GM19452 (cell line): ENCODE results near the gene EPRS1.

Experiments
- ATAC-seq: cut with Tn5 transposase; IDR thresholded peaks from one replicate; pipeline ENCODE4 v1.9.1; 2021; ENCODE audit not compliant: unreplicated experiment

The EPRS1 gene

DNA sequence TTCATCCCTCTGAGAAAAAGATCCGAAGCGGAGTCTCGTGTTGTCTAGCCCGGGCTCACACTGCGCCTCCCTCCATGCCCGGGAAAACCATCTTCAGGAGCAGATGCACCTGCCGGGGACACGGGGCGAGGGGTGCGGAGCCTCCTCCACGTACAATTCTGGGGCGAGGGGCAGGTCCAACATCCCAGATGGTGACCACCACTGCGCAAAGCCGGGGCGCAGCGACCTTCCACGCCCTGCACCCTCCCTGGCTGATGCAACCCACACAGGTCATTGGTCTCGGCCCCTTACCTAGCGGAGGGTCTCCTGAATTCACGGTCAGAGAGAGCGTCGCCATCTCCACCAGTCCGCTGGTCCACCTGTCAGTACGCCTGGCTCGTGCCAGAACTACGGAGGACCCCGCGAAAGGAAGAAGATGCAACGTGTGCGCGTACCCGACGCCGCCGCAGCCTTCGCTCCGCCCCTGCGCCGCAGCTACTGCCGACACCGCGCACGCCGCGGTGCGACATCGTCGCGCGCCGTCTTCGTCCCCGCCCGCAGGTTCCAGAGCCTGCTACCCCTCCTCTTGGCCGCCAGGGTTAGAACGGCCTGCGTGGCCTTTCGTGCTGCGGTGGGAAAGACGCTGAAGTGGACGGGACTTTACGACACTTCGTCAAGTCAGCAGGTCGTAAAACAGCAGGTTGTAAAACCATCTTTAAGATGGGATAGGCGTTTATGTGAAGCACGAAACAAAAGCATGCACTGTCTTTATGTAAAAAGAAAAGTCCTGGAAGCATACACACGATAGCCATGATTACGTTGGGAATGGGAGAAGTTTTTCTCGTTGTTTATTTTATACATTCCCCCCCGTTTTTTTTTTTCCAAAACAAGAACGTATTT is at the start of gene EPRS1:
Gene EPRS1, minus strand, starts transcription at position 454 of the 879 bp plus-strand sequence. Its CDS starts 117 bp downstream, at position 337.
- ATAC-seq, result peak; percentile 99

DNA sequence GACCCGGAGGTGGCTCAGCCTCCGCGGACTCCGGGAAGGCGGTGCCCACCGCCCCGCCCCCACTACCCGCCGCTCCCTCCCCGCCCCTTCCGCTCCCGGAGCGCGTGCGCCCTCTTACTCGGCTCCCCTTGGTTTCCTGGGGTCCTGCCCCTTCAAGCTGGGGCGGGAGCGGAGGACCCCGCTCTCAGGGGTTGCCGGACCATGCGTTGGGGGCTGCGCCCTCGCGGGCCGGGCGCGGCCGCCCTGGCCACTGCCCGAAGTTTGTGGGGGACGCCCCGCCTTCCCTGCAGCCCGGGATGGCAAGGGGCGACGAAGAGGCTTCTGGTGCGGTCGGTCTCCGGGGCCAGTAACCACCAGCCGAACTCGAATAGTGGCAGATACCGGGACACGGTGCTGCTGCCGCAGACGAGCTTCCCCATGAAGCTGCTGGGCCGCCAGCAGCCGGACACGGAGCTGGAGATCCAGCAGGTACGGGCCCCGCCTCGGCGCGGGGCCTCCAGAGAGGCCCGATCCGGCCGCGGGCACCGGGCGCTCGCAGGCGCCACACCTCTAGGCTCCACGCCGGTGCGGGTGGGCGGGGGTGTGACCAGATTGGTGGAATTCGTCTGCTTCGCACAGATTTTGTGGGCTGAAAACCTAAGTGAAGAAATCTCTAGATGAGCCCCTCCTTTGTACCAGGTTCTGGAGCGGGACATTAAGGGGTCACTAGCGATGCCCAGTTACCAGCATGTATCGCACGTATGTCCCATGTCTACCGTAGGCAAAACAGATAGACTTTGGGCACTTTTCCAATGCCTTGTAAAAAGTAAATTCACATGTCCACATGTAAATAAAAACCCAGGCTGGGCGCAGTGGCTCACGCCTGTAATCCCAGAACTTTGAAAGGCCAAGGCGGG is 48.0 kb upstream of the EPRS1 start, which contains the start of gene IARS2:
Gene IARS2, plus strand, starts transcription at position 117 of the 896 bp plus-strand sequence. Its CDS starts 85 bp downstream, at position 202.
- ATAC-seq, result peak; percentile 61

DNA sequence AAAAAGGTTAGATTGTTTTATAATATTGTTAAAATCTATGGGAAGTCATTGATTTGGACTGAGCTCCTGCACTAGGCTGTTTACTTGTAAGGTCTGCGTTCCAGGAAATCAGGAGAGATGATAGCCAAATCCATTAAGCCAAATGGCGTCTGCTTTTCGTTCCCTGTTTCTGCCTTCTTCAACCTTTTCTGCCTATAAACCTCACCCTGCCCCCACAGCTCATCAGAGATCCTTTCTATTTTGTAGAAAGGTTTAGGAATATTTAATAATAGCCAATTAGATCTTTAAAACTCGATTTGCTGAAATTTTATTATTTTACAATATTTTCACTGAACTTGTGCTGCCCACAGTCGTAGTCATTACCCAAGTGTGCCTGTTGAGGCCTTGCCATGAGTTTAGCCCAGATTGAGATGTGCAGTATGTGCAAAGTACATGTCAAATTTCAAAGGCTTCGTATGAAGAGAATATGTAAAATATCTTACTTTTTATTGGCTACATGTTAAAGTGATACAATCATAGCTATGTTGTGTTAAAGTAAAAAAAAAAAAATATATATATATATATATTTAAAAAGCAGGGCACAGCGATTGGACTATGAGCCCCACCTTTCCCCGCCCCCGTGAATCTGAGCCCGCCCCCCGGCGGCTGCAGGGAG is 47.2 kb upstream of the EPRS1 start:
- ATAC-seq, result no peak

DNA sequence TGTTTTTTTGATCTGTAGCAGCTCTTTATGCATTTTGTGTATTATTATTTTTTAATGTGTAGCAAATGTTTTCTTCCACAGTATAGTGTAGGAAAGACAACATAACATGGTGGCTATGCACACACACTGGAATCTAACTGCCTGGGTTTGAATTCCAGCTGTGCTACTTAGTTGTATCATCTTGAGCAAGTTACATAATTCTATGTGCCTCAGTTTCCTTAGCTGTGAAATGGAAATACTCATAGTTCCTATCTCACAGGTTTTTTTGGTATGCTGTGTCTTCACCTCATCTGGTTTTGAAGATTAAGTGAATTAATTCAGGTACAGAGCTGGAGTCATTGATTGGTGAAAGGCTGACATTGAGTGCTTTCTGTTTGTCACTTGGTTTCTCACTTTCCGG is 46.4 kb upstream of the EPRS1 start:
- no peak for ATAC-seq

DNA sequence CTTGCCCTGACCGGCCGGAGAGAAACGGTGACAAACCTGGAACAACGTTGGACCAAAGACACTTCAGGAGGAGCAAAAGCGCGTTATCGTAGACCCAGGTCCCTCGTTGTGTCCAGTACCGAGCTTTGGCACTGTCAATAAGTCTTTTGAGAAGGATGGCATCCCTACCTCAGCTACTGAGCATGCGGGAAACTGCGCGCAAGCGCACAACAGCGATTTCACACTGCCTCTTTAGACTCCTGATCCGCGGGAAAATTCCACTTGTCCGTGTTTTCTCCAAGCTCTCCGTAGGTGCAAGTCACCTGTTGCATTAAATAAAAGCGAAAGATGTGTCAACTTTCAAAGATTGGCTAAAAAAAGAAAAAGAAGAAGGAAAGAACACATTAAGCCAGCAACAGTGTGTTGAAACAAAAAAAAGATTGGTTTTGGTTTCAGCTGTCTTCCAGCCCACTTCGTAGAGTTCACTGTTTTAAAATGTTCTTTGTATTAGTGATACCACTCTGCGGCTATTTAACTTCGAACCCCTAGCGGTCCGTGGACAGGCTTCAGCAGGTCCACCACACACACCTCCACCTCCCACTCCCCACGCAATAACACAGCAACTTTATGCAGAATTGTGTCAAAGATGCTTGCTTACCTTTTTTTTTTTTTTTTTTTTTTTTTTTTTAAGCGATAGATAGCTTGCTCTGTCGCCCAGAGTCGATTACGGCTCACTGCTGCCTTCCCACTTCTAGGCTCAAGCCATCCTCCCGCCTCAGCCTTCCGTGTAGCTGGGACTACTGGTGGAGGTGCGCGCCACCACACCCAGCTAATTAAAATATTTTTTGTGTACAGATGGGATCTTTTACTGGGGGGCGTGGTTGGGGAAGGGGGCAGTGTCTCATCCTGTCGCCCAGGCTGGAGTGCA is 43.6 kb upstream of the EPRS1 start, which contains the start of gene BPNT1:
Gene BPNT1, minus strand, starts transcription at position 139 of the 907 bp plus-strand sequence. CDS start 9,942 bp downstream, outside the sequence.
- ATAC-seq, result peak; percentile 56

DNA sequence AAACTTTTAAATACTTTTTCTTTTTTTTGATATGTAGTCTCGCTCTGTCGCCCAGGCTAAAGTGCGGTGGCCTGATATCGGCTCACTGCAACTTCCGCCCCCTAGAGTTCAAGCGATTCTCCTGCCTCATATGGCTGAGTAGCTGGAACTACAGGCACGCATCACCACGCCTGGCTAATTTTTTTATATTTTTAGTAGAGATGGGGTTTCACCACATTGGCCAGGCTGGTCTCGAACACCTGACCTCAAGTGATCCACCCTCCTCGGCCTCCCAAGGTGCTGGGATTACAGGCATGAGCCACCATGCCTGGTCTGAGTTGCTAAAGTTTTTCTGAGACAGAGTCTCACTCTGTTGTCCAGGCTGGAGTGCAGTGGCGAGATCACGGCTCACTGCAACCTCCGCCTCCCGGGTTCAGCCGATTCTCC is 40.0 kb upstream of the EPRS1 start:
- peak; percentile 55 for ATAC-seq

DNA sequence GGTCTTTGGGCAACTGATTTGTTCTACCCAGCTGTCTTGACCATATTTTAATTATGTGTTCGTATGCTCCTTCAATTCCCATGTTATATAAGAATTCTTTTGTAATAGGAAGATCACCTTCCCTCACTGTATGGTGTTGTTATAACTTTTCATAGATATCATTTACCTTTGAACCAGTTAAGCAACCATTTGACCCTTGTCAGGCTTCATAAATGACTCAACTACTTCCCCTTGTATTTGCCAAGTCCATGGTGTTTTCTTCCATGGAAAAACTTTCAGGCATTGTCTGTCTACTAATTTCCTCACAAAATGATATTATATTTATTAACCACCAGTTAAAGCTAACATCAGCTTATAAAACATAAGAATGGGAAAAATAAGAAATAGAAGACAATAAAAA is 38.2 kb upstream of the EPRS1 start:
- ATAC-seq, result no peak

DNA sequence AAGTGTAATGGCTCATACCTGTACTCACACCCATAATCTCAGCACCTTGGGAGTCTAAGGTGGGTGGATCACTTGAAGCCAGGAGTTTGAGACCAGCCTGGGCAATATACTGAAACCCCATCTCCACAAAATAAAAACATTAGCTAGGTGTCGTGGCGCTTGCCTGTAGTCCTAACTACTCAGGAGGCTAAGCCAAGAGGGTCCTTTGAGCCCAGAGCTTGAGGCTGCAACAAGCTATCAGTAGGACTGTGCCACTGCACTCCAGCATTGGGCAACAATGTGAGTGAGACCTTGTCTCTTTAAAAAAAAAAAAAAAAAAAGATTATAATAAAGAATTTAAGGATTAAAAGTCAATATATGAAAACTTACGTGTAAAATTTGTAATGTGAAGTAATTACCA is 31.6 kb upstream of the EPRS1 start:
- no peak for ATAC-seq

DNA sequence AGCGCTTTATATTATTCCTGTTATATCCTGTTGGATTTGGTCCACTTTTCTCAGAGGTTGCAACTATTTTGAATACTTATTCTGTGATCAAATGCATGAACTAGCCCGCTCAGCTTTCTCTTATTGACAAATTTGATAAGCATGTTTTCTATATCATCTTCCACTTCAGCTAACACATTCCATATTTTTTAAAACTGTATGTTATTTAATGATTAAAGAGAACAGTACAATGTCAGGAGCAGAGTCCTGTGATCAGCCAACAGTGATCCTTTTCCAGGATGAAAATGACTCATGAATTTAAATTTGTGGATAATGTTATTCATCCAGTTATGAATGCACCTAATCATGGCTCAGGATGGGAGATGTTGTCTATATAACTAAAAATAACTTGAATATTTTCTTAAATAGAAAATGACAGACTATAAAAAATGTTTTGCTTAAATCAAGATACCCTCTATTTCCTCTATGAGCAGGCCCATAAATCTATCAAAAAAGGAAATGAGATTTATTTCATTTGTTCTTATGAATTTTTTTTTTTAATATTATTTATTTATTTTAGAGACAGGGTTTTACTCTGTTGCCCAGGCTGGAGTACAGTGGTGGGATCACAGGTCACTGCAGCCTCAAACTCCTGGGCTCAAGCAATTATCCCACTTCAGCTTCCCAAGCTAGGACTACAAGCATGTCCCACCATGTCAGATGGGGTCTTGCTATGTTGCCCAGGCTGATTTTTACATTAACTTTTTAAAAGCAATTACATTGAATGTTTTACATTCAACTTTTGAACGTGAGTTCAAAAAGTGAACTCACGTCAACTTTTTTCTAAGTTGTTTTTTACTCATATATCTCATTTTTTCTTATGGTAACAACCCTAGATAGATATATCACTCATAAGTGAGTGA is 30.8 kb upstream of the EPRS1 start:
- ATAC-seq, result no peak

DNA sequence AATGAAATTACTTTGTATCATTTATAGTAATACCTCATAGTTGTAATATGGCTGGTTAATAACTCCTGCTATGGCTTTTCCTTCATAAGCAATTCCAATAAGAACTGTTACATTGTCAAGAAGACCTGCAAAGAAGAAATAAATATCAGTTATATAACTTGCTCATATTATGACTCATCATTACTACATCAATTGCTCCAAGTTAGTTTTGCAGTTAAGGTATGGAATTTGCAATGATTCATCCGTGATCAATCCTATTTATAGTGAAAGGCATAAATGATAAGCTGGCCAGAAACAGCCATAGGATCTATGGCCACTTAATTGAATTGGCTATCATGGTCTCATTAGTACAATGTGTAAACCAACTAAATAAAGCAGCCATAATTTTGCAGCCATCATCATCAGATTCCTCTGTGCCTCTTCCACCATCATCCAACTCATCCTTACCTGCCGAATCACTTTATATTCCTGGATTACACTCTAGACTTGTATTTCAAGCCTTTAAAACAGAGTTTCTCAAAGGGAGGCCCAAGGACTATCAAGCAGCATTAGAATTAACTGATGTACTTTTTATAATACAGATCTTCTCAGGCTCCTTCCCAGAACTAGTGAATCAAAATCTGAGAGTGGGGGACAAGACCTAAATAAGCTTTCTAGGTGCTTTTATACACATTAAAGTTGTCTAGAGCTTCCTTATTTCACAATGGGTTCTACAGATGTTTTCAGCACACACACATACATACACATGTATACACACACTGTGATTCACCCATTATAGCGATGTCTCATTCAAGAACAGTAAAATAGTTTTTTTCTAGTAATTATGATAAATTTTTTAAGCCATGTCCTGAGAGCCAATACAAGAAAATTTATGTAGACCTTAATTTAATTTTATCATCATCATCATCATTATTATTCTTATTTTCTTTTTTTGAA is 21.2 kb upstream of the EPRS1 start:
- no peak for ATAC-seq

DNA sequence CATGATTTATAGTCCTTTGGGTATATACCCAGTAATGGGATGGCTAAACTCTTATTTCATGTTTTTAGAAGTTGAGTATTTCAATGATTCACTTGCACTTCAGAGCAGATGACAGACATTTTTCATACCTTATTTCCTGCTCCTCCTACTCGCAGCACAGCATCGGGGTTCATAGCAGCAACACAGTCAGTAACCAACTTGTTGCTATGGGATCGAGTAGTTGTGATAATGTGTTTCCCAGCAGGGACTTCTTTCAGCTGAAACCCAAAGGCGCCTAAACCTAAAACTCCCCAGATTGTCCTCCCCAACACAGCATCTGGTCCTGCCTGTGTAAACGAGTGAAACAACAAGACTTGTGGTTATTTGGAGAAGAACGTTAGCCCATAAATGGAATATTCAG is 16.3 kb upstream of the EPRS1 start:
- ATAC-seq, result no peak

DNA sequence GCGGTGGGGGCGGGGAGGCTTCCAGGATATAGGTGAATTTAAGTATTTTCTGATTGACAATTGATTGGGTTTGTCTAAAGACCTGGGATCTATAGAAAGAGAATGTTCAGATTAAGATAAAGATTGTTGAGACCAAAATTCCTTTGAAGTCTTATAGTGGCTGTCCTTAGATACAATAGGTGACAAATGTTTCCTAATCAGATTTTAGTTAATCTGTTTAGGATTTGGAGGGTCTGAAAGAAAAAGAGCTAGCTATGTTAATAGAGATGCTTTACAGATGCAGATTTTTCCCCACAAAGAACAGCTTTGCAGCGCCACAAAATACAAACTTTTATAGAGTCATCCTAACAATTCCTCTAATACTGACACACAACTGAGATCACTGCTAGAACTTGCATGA is 14.6 kb upstream of the EPRS1 start:
- no peak for ATAC-seq

DNA sequence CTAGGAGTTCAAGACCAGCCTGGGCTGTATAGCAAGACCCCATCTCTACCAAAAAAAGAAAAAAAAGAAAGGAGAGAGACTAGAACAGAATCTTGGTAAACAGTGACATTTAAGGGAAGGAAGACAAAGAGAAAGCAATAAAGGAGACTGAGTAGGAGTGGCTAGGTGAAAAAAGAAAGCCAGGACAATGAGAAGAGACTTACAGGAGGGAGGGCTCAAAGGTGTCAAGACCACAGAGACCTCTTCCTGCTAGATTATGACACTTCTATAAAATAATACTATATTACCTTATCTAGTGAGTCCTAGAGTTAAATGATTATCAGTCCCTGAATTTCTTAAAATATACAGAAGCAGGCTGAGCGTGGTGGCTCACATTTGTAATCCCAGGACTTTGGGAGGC is 10.1 kb upstream of the EPRS1 start:
- no peak for ATAC-seq

DNA sequence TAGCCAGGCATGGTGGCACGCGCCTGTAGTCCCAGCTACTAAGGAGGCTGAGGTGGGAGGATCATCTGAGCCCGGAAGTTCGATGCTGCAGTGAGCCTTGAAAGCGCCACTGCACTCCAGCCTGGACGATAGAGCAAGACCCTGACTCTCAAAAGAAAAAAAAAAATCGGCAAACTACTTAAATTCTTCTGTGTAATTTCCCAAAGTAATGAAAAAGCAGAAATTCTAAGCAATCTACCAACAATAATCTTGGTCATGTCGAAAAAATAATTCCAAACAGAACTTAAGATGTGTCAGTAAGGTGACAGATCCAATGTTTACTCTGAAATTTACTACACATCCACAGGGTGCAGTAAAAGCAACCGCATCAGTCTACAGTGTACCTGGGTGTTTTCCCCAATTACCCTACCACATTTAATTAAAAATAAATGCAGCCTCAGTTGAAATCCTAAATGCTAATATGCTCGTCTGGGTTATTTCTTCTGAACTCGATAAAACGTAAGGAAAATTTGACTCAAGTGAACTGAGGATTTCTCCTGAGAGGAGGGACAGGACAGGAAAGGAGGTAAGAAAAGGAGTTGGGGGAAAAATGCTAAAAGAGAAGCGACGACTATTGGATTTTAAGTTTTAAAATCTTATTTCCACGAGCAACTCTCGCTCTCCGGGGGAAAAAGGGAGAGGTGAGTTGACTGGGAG is 801 bp downstream of the EPRS1 start:
- ATAC-seq, result no peak

DNA sequence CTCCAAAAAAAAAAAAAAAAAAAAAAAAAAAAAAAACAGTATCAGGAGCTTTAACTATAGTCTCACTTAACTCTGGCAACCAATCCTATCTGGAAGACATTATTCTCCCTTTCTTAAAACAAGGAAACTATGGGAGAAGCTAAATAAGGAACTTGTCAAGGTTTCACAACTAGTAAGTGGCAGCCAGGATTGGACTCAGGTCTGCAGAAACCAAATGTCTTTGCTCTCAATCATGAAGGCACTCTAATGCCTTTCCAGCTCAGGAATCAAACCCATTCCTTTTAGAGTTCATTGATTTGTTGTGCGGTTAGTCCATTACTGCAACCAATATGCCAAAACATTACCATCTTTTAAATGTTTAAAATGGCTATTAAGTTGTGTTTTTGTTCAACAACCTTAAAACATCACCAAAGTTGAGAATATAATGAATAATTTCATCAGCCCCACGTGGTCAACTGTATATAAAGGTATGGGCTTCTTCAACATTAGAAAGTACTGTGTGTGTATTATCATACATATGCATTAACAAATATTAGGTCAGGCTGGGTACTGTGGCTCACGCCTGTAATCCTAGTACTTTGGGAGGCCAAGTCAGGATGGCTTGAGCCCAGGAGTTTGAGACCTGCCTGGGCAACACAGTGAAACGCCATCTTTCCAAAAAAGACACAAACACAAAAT is 1.5 kb downstream of the EPRS1 start:
- ATAC-seq, result no peak

DNA sequence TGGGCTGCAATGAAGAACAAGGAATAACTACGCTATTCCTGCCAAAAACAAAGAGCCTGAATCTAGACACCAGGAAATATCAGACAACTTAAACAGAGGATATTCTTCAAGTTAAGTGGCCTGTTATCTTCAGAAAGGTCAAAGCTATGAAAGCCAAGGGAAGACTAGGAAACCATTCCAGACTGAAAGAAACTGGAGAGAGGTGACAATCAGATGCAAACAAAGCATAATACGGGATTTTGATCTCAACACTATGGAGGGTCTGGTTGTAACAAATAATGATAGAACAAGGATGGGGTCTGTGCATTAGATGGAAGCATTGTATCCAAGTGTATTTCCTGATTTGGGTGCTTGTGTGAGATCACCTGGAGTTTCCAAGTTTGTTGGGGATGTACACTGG is 2.7 kb downstream of the EPRS1 start:
- ATAC-seq, result no peak
